K562 (cell line): ENCODE data around the gene ABCF3. TPM values are rescaled to one million over a fixed set of nuclear protein-coding genes. Genes with fewer than 3 reads are reported as not detected.

Experiments used
- ATAC-seq: fragments of 200-7000 bp; cut with Tn5 transposase; 3 replicates; pipeline ENCODE4 v1.9.1; 2020; ENCODE audit warnings: moderate library complexity
- BruUV-seq: library from RNA; stranded (reverse); fragments of 400-500 nt; replicated peaks from 2 replicates; lab custom pipeline; 2021; lab: Mats Ljungman, UMichigan
- CTCF ChIA-PET: fragments of 300-600 bp; formaldehyde crosslinking; extraction: SDS; loops from one replicate; lab custom pipeline; 2021; ENCODE audit warnings: low intra/inter-chr PET ratio; lab: Yijun Ruan, JAX
- POLR2A ChIA-PET: fragments of 300-600, 350-650 bp; sonication (Branson Sonifier 250); formaldehyde crosslinking; extraction: SDS; loops from one replicate; lab custom pipeline; 2021; ENCODE audit warnings: antibody characterized with exemption, inconsistent platforms; lab: Yijun Ruan, JAX
- DNase-seq, 4 experiments: peaks; one replicate each; pipeline versions ENCODE4 v3.0.0 to v3.0.0-alpha.2; 2011 to 2018; ENCODE audit warnings: low spot score in 3 of 4, mixed read lengths in 3 of 4; ENCODE audit errors: extremely low read depth in 1 of 4
- FAIRE-seq: peaks from 2 replicates; lab custom pipeline; 2011; peaks lifted over from hg19 to GRCh38; lab: Jason Lieb, UNC
- H2AFZ ChIP-seq: 2 replicates; pipeline ENCODE4 v1.6.0; 2011; ENCODE audit warnings: low read depth, low read length, control low read depth, inconsistent platforms
- H3K27ac ChIP-seq: fragments of 200-600 bp; 3 replicates; pipeline ENCODE4 v1.8.0; 2011; ENCODE audit warnings: low read depth, mild to moderate bottlenecking, control low read depth, inconsistent platforms, low read length, moderate library complexity, mixed read lengths; ENCODE audit errors: extremely low read depth
- H3K27me3 ChIP-seq, 2 experiments: fragments of 300-600 bp in 1 of 2; 2 replicates in 1 of 2; 3 replicates in 1 of 2; pipeline versions ENCODE4 v1.6.0 to v1.8.0; 2011; ENCODE audit warnings: inconsistent platforms in 2 of 2, low read length in 2 of 2, mild to moderate bottlenecking in 1 of 2, mixed read lengths in 1 of 2, moderate library complexity in 1 of 2; ENCODE audit not compliant: control insufficient read depth in 2 of 2, insufficient read depth in 2 of 2
- H3K36me3 ChIP-seq: fragments of 300-600 bp; 3 replicates; pipeline ENCODE4 v1.8.0; 2011; ENCODE audit warnings: mild to moderate bottlenecking, low read length, inconsistent platforms; ENCODE audit not compliant: control insufficient read depth, insufficient read depth
- H3K4me1 ChIP-seq, 2 experiments: fragments of 200-600 bp in 1 of 2; replicated peaks in 1 of 2; 2 replicates in 1 of 2; 3 replicates in 1 of 2; pipeline versions ENCODE4 v1.5.1 to v1.8.0; 2011; ENCODE audit warnings: inconsistent platforms in 2 of 2, low read length in 2 of 2, mild to moderate bottlenecking in 1 of 2, mixed read lengths in 1 of 2, moderate library complexity in 1 of 2; ENCODE audit not compliant: control insufficient read depth in 2 of 2, insufficient read depth in 2 of 2
- H3K4me2 ChIP-seq: 2 replicates; pipeline ENCODE4 v1.6.1; 2011; ENCODE audit warnings: low read length, control low read depth, inconsistent platforms, mixed read lengths; ENCODE audit not compliant: insufficient read depth
- H3K4me3 ChIP-seq: fragments of 200-600 bp; sonication (generic), shearing (Covaris generic); 2 replicates; pipeline ENCODE4 v1.5.1; 2016; ENCODE audit warnings: control low read depth, inconsistent platforms
- H3K79me2 ChIP-seq: fragments of 200-600 bp; 3 replicates; pipeline ENCODE4 v1.8.0; 2011; ENCODE audit warnings: low read length, inconsistent platforms; ENCODE audit not compliant: control insufficient read depth, insufficient read depth
- H3K9ac ChIP-seq, 2 experiments: 2 replicates each; pipeline versions ENCODE4 v1.6.0 to v1.6.1; 2011; ENCODE audit warnings: low read depth in 2 of 2, low read length in 2 of 2, control low read depth in 1 of 2, inconsistent platforms in 1 of 2, mild to moderate bottlenecking in 1 of 2, mixed read lengths in 1 of 2; ENCODE audit not compliant: insufficient read depth in 1 of 2
- H3K9me1 ChIP-seq: one replicate; pipeline ENCODE4 v1.6.0; 2011; ENCODE audit warnings: inconsistent platforms, mild to moderate bottlenecking, low read length, moderate library complexity; ENCODE audit not compliant: control insufficient read depth, insufficient read depth
- H3K9me3 ChIP-seq: replicated peaks from 2 replicates; pipeline ENCODE4 v1.5.1; 2011; ENCODE audit warnings: low read depth, low read length, inconsistent platforms; ENCODE audit not compliant: control insufficient read depth, insufficient read depth
- H4K20me1 ChIP-seq: replicated peaks from 2 replicates; pipeline ENCODE4 v1.6.1; 2011; ENCODE audit warnings: low read length, inconsistent platforms, mixed read lengths; ENCODE audit not compliant: control insufficient read depth, insufficient read depth
- CBX5 ChIP-seq: IDR thresholded peaks from 2 replicates; pipeline ENCODE4 v1.6.1; 2014; ENCODE audit warnings: low read depth, borderline replicate concordance
- CBX8 ChIP-seq: fragments of 200-600 bp; sonication (generic); IDR thresholded peaks from 2 replicates; pipeline ENCODE4 v1.6.1; 2012; ENCODE audit warnings: borderline replicate concordance, mixed run types, low read depth, mild to moderate bottlenecking, moderate library complexity, mixed read lengths, low read length, control low read depth, inconsistent platforms; ENCODE audit not compliant: poor library complexity, severe bottlenecking; ENCODE audit errors: extremely low read depth
- JUN ChIP-seq, 2 experiments: sonication (generic) in 1 of 2; formaldehyde crosslinking in 1 of 2; IDR thresholded peaks; 2 replicates each; pipeline versions ENCODE4 v1.6.1 to v1.8.0; 2012 to 2022; ENCODE audit warnings: borderline replicate concordance in 2 of 2, mild to moderate bottlenecking in 2 of 2, improper control_type of control experiment in 1 of 2, low read depth in 1 of 2, low read length in 1 of 2, missing genetic modification reagents in 1 of 2
- MYC ChIP-seq, 2 experiments: fragments of 250-450 bp in 1 of 2; sonication (Bioruptor Pico) in 1 of 2; IDR thresholded peaks; 2 replicates each; pipeline versions ENCODE4 v1.5.1 to v1.6.1; 2012 to 2021; ENCODE audit warnings: low read depth in 2 of 2, borderline replicate concordance in 1 of 2, improper control_type of control experiment in 1 of 2, low read length in 1 of 2, mild to moderate bottlenecking in 1 of 2, moderate library complexity in 1 of 2
- NR0B1 ChIP-seq: fragments of 450-650 bp; IDR thresholded peaks from one replicate; pipeline ENCODE4 v1.6.1; 2018; ENCODE audit warnings: mild to moderate bottlenecking, moderate library complexity; ENCODE audit not compliant: partially characterized antibody
- PRPF4 ChIP-seq: fragments of 200-400 bp; formaldehyde crosslinking; IDR thresholded peaks from one replicate; pipeline ENCODE4 v1.6.1; 2017; ENCODE audit warnings: low read length, low read depth, mild to moderate bottlenecking; ENCODE audit not compliant: insufficient read depth, poor library complexity, severe bottlenecking
- RBM14 ChIP-seq: fragments of 200-400 bp; formaldehyde crosslinking; IDR thresholded peaks from 2 replicates; pipeline ENCODE4 v1.6.1; 2018; ENCODE audit warnings: low read depth, mild to moderate bottlenecking, low read length, moderate library complexity, borderline replicate concordance; ENCODE audit not compliant: insufficient read depth
- SMARCA4 ChIP-seq: fragments of 450-650 bp; IDR thresholded peaks from 2 replicates; pipeline ENCODE4 v1.6.1; 2016
- ZBTB7A ChIP-seq: IDR thresholded peaks from 2 replicates; pipeline ENCODE4 v1.6.1; 2011; ENCODE audit warnings: low read depth, mild to moderate bottlenecking, low read length, moderate library complexity, borderline replicate concordance; ENCODE audit not compliant: control insufficient read depth
- ZNF324 ChIP-seq: fragments of 250-450 bp; sonication (Bioruptor Pico); IDR thresholded peaks from 2 replicates; pipeline ENCODE4 v1.4.0; 2020; ENCODE audit warnings: mild to moderate bottlenecking
- ZNF589 ChIP-seq: fragments of 200-800 bp; sonication (Bioruptor generic); IDR thresholded peaks from 2 replicates; pipeline ENCODE4 v1.6.1; 2016; ENCODE audit warnings: low read depth, missing genetic modification characterization, missing compliant biosample characterization
- ZNF639 ChIP-seq, 2 experiments: fragments of 200-800 bp in 1 of 2; sonication (Bioruptor generic) in 1 of 2; sonication (generic) in 1 of 2; formaldehyde crosslinking in 1 of 2; IDR thresholded peaks in 1 of 2; conservative IDR thresholded peaks in 1 of 2; 2 replicates each; pipeline versions ENCODE4 v1.5.0 to v1.6.1; 2016 to 2020; ENCODE audit warnings: missing compliant biosample characterization in 1 of 2, missing genetic modification characterization in 1 of 2, missing genetic modification reagents in 1 of 2
- WGBS: fragments of 100-300 bp; shearing (Covaris generic); methylation state at CpG from one replicate; pipeline ENCODE4 v1.1.6; 2016; ENCODE audit warnings: low coverage, mixed read lengths; ENCODE audit not compliant: insufficient coverage; ENCODE audit errors: missing lambda C conversion rate; 5-methylcytosine and 5-hydroxymethylcytosine counted together
- in situ Hi-C: fragments of 300-500 bp; cut with MboI; formaldehyde crosslinking; loops from 4 replicates; pipeline ENCODE4 v1.15.0; 2018; ENCODE audit warnings: inconsistent platforms, mixed read lengths
- intact Hi-C: fragments of 100-400 bp; cut with micrococcal nuclease; formaldehyde crosslinking; loops from 2 replicates; pipeline ENCODE4 v1.14.2; 2022
- polyA plus RNA-seq, 8 experiments: library from polyadenylated mRNA; depleted of rRNA in 4 of 8; stranded (reverse) in 5 of 8; unstranded in 3 of 8; fragments of >200 nt; fragmentation: Nextera tagmentation in 2 of 8; fragmentation: Illumina TruSeq in 1 of 8; extraction: Ambion mirVana in 2 of 8; extraction: Trizol in 1 of 8; gene quantifications; 2 replicates each; pipeline versions ENCODE4 v1.2.1 to v1.2.3, GENCODE V29; 2011 to 2014; ENCODE audit warnings: inconsistent platforms in 1 of 8, missing spikeins in 1 of 8
- total RNA-seq, 7 experiments: library from RNA; depleted of rRNA in 6 of 7; stranded (reverse); fragments of >200 nt in 6 of 7; fragmentation: Illumina TruSeq in 2 of 7; extraction: Trizol in 2 of 7; gene quantifications; 2 replicates each; pipeline versions ENCODE4 v1.2.1 to v1.2.3, GENCODE V29; 2011 to 2021; ENCODE audit warnings: low replicate concordance in 1 of 7

The ABCF3 gene
- total and polyA plus RNA-seq, 9 of the 15 experiments (the other 6 are each of a cell fraction or from before 2014, with no cell fraction given) = 6.7 to 77.9 (median 45.1) TPM

GRCh38 chr3:184168363-184169120 lies 17.5 kb upstream of the ABCF3 start:
- H3K4me2 ChIP-seq = no peak overlapping the region
- H3K79me2 ChIP-seq = no peaks in the 10 kb centered on the region
- no peaks in the 10 kb centered on the region for H3K27me3 ChIP-seq
- no peak overlapping the region for H2AFZ ChIP-seq
- no peak for FAIRE-seq
- POLR2A ChIA-PET = interaction anchor here (1.0 to 1.5 kb wide), 4 partner anchors 9 to 15 kb away, joined by 3 to 5 read pairs (median 4); no protein-coding TSS in a partner anchor
- no peak overlapping the region for H3K4me3 ChIP-seq
- H3K9me3 ChIP-seq = no peaks in the 10 kb centered on the region
- TF ChIP-seq JUN (IDR thresholded peaks at IDR 0.05; ENCODE audit: borderline replicate concordance, low read depth, low read length) (no peak), JUN (CRISPR knock-in tag; IDR thresholded peaks at IDR 0.05; ENCODE audit: borderline replicate concordance) (no peak), PRPF4 (no peak), ZNF324 (CRISPR knock-in tag) (no peak), ZBTB7A (no peak), CBX5 (no peak), CBX8 (no peak), SMARCA4 (no peak), RBM14 (no peak), ZNF639 (CRISPR knock-in tag; conservative IDR thresholded peaks at IDR 0.05 in 1 of 2, IDR thresholded peaks at IDR 0.05 in 1 of 2) (no peak), MYC (IDR thresholded peaks at IDR 0.05; ENCODE audit: low read depth, low read length) (no peak), MYC (CRISPR knock-in tag; IDR thresholded peaks at IDR 0.05; ENCODE audit: borderline replicate concordance, low read depth) (no peak), ZNF589 (CRISPR knock-in tag) (no peak), NR0B1 (no peak)
- H3K9me1 ChIP-seq = no peaks in the 10 kb centered on the region
- peaks cover 20 to 21% of the 10 kb centered on the region in 2 experiments; a peak in 4 of 5 replicates for H3K4me1 ChIP-seq
- H3K27ac ChIP-seq = no peak overlapping the region
- H3K9ac ChIP-seq = peak overlapping the region in 1 of 2 experiments; percentile 47; a peak in 1 of 4 replicates
- peaks cover 96% of the 10 kb centered on the region for H3K36me3 ChIP-seq
- no peak for DNase-seq
- in situ Hi-C loops = no loop called here
- WGBS = 79% methylated on average over 9 of the region's 9 CpGs
- intact Hi-C loops = no loop called here
- CTCF ChIA-PET = no interaction called here
- no peak for ATAC-seq
- no TSS peak for BruUV-seq
- no peaks in the 10 kb centered on the region for H4K20me1 ChIP-seq
